HS-27A (cell line): ENCODE measurements around the gene KLHL14.

ENCODE experiments used
- DNase-seq: peaks from one replicate; pipeline ENCODE4 v3.0.0-alpha.2; 2012; ENCODE audit warnings: low read depth, missing footprints

Gene KLHL14

GRCh38 chr18:32770054-32770665 lies 2.7 kb downstream of the KLHL14 start:
- no peak for DNase-seq

GRCh38 chr18:32769586-32770053 lies 3.2 kb downstream of the KLHL14 start:
- no peak for DNase-seq

- no peak for DNase-seq
These were observed 3.7 kb downstream of the KLHL14 start for GRCh38 chr18:32769071-32769585.

- DNase-seq: no peak
These were observed 5.4 kb downstream of the KLHL14 start for GRCh38 chr18:32767400-32767799.

GRCh38 chr18:32764611-32765244 lies 8.1 kb downstream of the KLHL14 start:
- DNase-seq: no peak

- no peak for DNase-seq
These were observed 9.5 kb downstream of the KLHL14 start for GRCh38 chr18:32763293-32763692.

- DNase-seq: no peak
These were observed 11.6 kb downstream of the KLHL14 start for GRCh38 chr18:32761231-32761630.

GRCh38 chr18:32760391-32760790 lies 12.4 kb downstream of the KLHL14 start:
- DNase-seq: no peak

- no peak for DNase-seq
These were observed 13.1 kb downstream of the KLHL14 start for GRCh38 chr18:32759611-32760167.

- DNase-seq: no peak
These were observed 18.1 kb downstream of the KLHL14 start for GRCh38 chr18:32754508-32755263.

GRCh38 chr18:32753656-32754260 lies 19.1 kb downstream of the KLHL14 start:
- DNase-seq: no peak

- DNase-seq: no peak
These were observed 22.5 kb downstream of the KLHL14 start for GRCh38 chr18:32750328-32750727.

GRCh38 chr18:32749809-32750208 lies 23.0 kb downstream of the KLHL14 start:
- DNase-seq: no peak

- DNase-seq: no peak
These were observed 30.2 kb downstream of the KLHL14 start for GRCh38 chr18:32742579-32742978.

- no peak for DNase-seq
These were observed 37.0 kb downstream of the KLHL14 start for GRCh38 chr18:32735781-32736180.

- DNase-seq: no peak
These were observed 38.4 kb downstream of the KLHL14 start for GRCh38 chr18:32734442-32734841.

GRCh38 chr18:32732165-32732564 lies 40.7 kb downstream of the KLHL14 start:
- no peak for DNase-seq

- DNase-seq: no peak
These were observed 42.2 kb downstream of the KLHL14 start for GRCh38 chr18:32730620-32731091.

- DNase-seq: no peak
These were observed 42.8 kb downstream of the KLHL14 start for GRCh38 chr18:32730068-32730467.

- DNase-seq: no peak
These were observed 48.6 kb downstream of the KLHL14 start for GRCh38 chr18:32724071-32724749.

- DNase-seq: no peak
These were observed 50.5 kb downstream of the KLHL14 start for GRCh38 chr18:32722279-32722678.
